HUES64 (cell line): ENCODE measurements around the gene POC1A.

Experiments used
- H3K27ac ChIP-seq: 2 replicates; pipeline ENCODE4 v1.7.0; 2013; ENCODE audit warnings: low read depth, low read length, inconsistent platforms
- H3K27me3 ChIP-seq: 2 replicates; pipeline ENCODE4 v1.6.1; 2013; ENCODE audit warnings: mild to moderate bottlenecking, low read length; ENCODE audit not compliant: insufficient read depth
- H3K36me3 ChIP-seq: 2 replicates; pipeline ENCODE4 v1.6.1; 2013; ENCODE audit warnings: mild to moderate bottlenecking, low read length; ENCODE audit not compliant: insufficient read depth
- H3K4me1 ChIP-seq: 2 replicates; pipeline ENCODE4 v1.6.1; 2013; ENCODE audit warnings: mild to moderate bottlenecking, low read length, moderate library complexity; ENCODE audit not compliant: insufficient read depth
- H3K4me3 ChIP-seq: 2 replicates; pipeline ENCODE4 v1.5.1; 2013; ENCODE audit warnings: mild to moderate bottlenecking, low read length, moderate library complexity
- H3K9ac ChIP-seq: 2 replicates; pipeline ENCODE4 v1.6.1; 2013; ENCODE audit warnings: mild to moderate bottlenecking, low read depth, low read length
- H3K9me3 ChIP-seq: 2 replicates; pipeline ENCODE4 v1.6.1; 2013; ENCODE audit warnings: low read depth, low read length; ENCODE audit not compliant: insufficient read depth
- WGBS: fragments of 150-250, 120-280 bp; methylation state at CpG from one replicate; pipeline ENCODE4 v1.1.7; 2013; ENCODE audit warnings: missing lambda C conversion rate; 5-methylcytosine and 5-hydroxymethylcytosine counted together

The POC1A gene

GRCh38 chr3:52126036-52126435, 28.2 kb downstream of the POC1A start:
- Histone ChIP-seq H3K9me3 (no peaks in the 10 kb centered on the region), H3K27ac (no peak overlapping the region), H3K4me3 (no peak overlapping the region), H3K27me3 (no peaks in the 10 kb centered on the region), H3K4me1 (no peaks in the 10 kb centered on the region), H3K36me3 (peaks cover 46% of the 10 kb centered on the region), H3K9ac (no peak overlapping the region)
- WGBS, result 95% methylated on average over 4 of the region's 4 CpGs

- Histone ChIP-seq H3K9ac (no peak overlapping the region), H3K4me1 (no peaks in the 10 kb centered on the region), H3K4me3 (no peak overlapping the region), H3K27ac (no peak overlapping the region), H3K36me3 (peaks cover 56% of the 10 kb centered on the region), H3K27me3 (no peaks in the 10 kb centered on the region), H3K9me3 (no peaks in the 10 kb centered on the region)
- WGBS, result 91% methylated on average over 8 of the region's 8 CpGs
Observed at GRCh38 chr3:52124766-52125165, 29.5 kb downstream of the POC1A start.

- H3K27me3 ChIP-seq, result no peaks in the 10 kb centered on the region
- WGBS, result 95% methylated on average over 2 of the region's 2 CpGs
- H3K4me1 ChIP-seq, result no peaks in the 10 kb centered on the region
- H3K27ac ChIP-seq, result no peak overlapping the region
- no peaks in the 10 kb centered on the region for H3K9me3 ChIP-seq
- H3K36me3 ChIP-seq, result peaks cover 57% of the 10 kb centered on the region
- no peak overlapping the region for H3K9ac ChIP-seq
- no peak overlapping the region for H3K4me3 ChIP-seq
Observed at GRCh38 chr3:52124126-52124525, 30.1 kb downstream of the POC1A start.

- no peaks in the 10 kb centered on the region for H3K27me3 ChIP-seq
- no peak overlapping the region for H3K9ac ChIP-seq
- H3K27ac ChIP-seq, result no peak overlapping the region
- H3K4me1 ChIP-seq, result no peaks in the 10 kb centered on the region
- no peak overlapping the region for H3K4me3 ChIP-seq
- H3K9me3 ChIP-seq, result no peaks in the 10 kb centered on the region
- peaks cover 62% of the 10 kb centered on the region for H3K36me3 ChIP-seq
- WGBS, result 61% methylated on average over 10 of the region's 10 CpGs
Observed at GRCh38 chr3:52123106-52123725, 31.0 kb downstream of the POC1A start.

GRCh38 chr3:52122491-52122890, 31.7 kb downstream of the POC1A start:
- no peak overlapping the region for H3K27ac ChIP-seq

GRCh38 chr3:52121813-52122212, 32.4 kb downstream of the POC1A start:
- H3K4me1 ChIP-seq, result no peaks in the 10 kb centered on the region
- H3K27ac ChIP-seq, result no peak overlapping the region
- H3K9ac ChIP-seq, result no peak overlapping the region
- no peak overlapping the region for H3K4me3 ChIP-seq
- peaks cover 62% of the 10 kb centered on the region for H3K36me3 ChIP-seq
- no peaks in the 10 kb centered on the region for H3K9me3 ChIP-seq
- H3K27me3 ChIP-seq, result no peaks in the 10 kb centered on the region
- 93% methylated on average over 6 of the region's 6 CpGs for WGBS

More at GRCh38 chr3:52122491-52122890, 31.7 kb downstream of the POC1A start:
- Histone ChIP-seq H3K9ac (no peak overlapping the region), H3K36me3 (peaks cover 62% of the 10 kb centered on the region), H3K4me3 (no peak overlapping the region), H3K9me3 (no peaks in the 10 kb centered on the region), H3K4me1 (no peaks in the 10 kb centered on the region), H3K27me3 (no peaks in the 10 kb centered on the region)
- WGBS, result 90% methylated on average over 7 of the region's 7 CpGs

- H3K36me3 ChIP-seq, result peaks cover 63% of the 10 kb centered on the region
- no peak overlapping the region for H3K27ac ChIP-seq
- H3K27me3 ChIP-seq, result no peaks in the 10 kb centered on the region
- no peak overlapping the region for H3K9ac ChIP-seq
- H3K4me1 ChIP-seq, result no peaks in the 10 kb centered on the region
- no peaks in the 10 kb centered on the region for H3K9me3 ChIP-seq
- no peak overlapping the region for H3K4me3 ChIP-seq
- 92% methylated on average over 7 of the region's 7 CpGs for WGBS
Observed at GRCh38 chr3:52121464-52121805, 32.8 kb downstream of the POC1A start.

- no peaks in the 10 kb centered on the region for H3K4me1 ChIP-seq
- H3K4me3 ChIP-seq, result no peak overlapping the region
- 89% methylated on average over 3 of the region's 3 CpGs for WGBS
- H3K36me3 ChIP-seq, result peaks cover 62% of the 10 kb centered on the region
- H3K9me3 ChIP-seq, result no peaks in the 10 kb centered on the region
- no peak overlapping the region for H3K9ac ChIP-seq
- no peaks in the 10 kb centered on the region for H3K27me3 ChIP-seq
- H3K27ac ChIP-seq, result no peak overlapping the region
Observed at GRCh38 chr3:52120556-52121463, 33.4 kb downstream of the POC1A start.

- no peak overlapping the region for H3K9ac ChIP-seq
- no peaks in the 10 kb centered on the region for H3K27me3 ChIP-seq
- H3K4me3 ChIP-seq, result no peak overlapping the region
- H3K4me1 ChIP-seq, result no peaks in the 10 kb centered on the region
- H3K27ac ChIP-seq, result no peak overlapping the region
- no peaks in the 10 kb centered on the region for H3K9me3 ChIP-seq
- 95% methylated on average over 6 of the region's 6 CpGs for WGBS
- H3K36me3 ChIP-seq, result peaks cover 62% of the 10 kb centered on the region
Observed at GRCh38 chr3:52119826-52120225, 34.4 kb downstream of the POC1A start.

- Histone ChIP-seq H3K27me3 (no peaks in the 10 kb centered on the region), H3K9ac (no peak overlapping the region), H3K4me1 (no peaks in the 10 kb centered on the region), H3K27ac (no peak overlapping the region), H3K9me3 (no peaks in the 10 kb centered on the region), H3K36me3 (peaks cover 55% of the 10 kb centered on the region), H3K4me3 (no peak overlapping the region)
- WGBS, result 87% methylated on average over 5 of the region's 5 CpGs
Observed at GRCh38 chr3:52119099-52119498, 35.1 kb downstream of the POC1A start.

- H3K9ac ChIP-seq, result no peak overlapping the region
- no peaks in the 10 kb centered on the region for H3K4me1 ChIP-seq
- H3K27me3 ChIP-seq, result no peaks in the 10 kb centered on the region
- H3K36me3 ChIP-seq, result peaks cover 50% of the 10 kb centered on the region
- no peaks in the 10 kb centered on the region for H3K9me3 ChIP-seq
- no peak overlapping the region for H3K27ac ChIP-seq
- no peak overlapping the region for H3K4me3 ChIP-seq
- 95% methylated on average over 5 of the region's 5 CpGs for WGBS
Observed at GRCh38 chr3:52118156-52118875, 35.9 kb downstream of the POC1A start.
